ENCODE measurements around the gene ALG1. TPM values are rescaled to one million over a fixed set of nuclear protein-coding genes. Genes with fewer than 3 reads are reported as not detected.
"Not testable (repeated sequence)": the region's sequence is repeated elsewhere in the genome, so short reads cannot be mapped to it uniquely, and the experiment has no call there.

Gene ALG1
- total and polyA plus RNA-seq, 5 donors, result 8.0 to 11.4 (median 9.5) TPM

GRCh38 chr16:5105039-5105438 lies 33.4 kb downstream of the ALG1 start:
- H3K27me3 ChIP-seq (ENCODE audit: control insufficient read depth, insufficient read depth); DNase-seq; H3K9me3 ChIP-seq (ENCODE audit: control insufficient read depth, low read length); intact Hi-C loops (cut with DNase I); H3K27ac ChIP-seq (ENCODE audit: low read length); H3K4me3 ChIP-seq (ENCODE audit: low read length); H3K4me1 ChIP-seq (ENCODE audit: control insufficient read depth, insufficient read depth, low read length); ATAC-seq: not testable (repeated sequence)
- WGBS, result 67% methylated on average over 5 of the region's 5 CpGs

GRCh38 chr16:5108505-5109158 lies 37.0 kb downstream of the ALG1 start:
- Histone ChIP-seq H3K4me3 (ENCODE audit: low read length) (no peak overlapping the region), H3K27ac (ENCODE audit: low read length) (no peak overlapping the region), H3K27me3 (ENCODE audit: control insufficient read depth, insufficient read depth) (no peaks in the 10 kb centered on the region), H3K9me3 (ENCODE audit: control insufficient read depth, low read length) (no peaks in the 10 kb centered on the region), H3K4me1 (ENCODE audit: control insufficient read depth, insufficient read depth, low read length) (no peaks in the 10 kb centered on the region)
- intact Hi-C loops (cut with DNase I), result no loop called here
- ATAC-seq (no peak), DNase-seq (peak in 2 of 3 donors; percentile 62 to 69)
- 89% methylated on average over 27 of the region's 27 CpGs for WGBS

DNA sequence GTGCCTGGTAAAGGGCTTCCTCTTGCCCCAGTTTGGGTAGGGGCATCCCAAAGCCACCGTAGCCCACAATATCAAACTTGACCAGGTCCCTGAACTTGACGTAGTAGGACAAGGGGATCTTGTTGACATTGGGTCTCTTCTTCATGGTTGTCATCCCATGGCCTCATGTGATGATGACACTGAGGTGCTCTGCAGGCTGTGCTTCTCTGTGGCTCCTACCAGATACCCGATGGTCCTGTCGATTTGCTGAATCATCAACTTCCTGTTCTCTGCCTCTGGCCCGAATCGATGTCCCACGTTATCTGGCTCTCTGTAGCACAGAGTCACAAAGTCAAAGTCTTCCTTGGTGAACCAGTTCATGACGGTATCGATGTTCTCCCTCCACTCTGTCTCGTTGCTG lies 39.3 kb downstream of the ALG1 start:
- ATAC-seq; H3K4me1 ChIP-seq (ENCODE audit: control insufficient read depth, insufficient read depth, low read length); H3K27ac ChIP-seq (ENCODE audit: low read length); H3K9me3 ChIP-seq (ENCODE audit: control insufficient read depth, low read length); DNase-seq; intact Hi-C loops (cut with DNase I); H3K4me3 ChIP-seq (ENCODE audit: low read length); H3K27me3 ChIP-seq (ENCODE audit: control insufficient read depth, insufficient read depth): not testable (repeated sequence)
- WGBS, result 81% methylated on average over 10 of the region's 10 CpGs

- intact Hi-C loops (cut with DNase I); H3K27ac ChIP-seq (ENCODE audit: low read length); H3K27me3 ChIP-seq (ENCODE audit: control insufficient read depth, insufficient read depth); ATAC-seq; H3K4me3 ChIP-seq (ENCODE audit: low read length); H3K4me1 ChIP-seq (ENCODE audit: control insufficient read depth, insufficient read depth, low read length); H3K9me3 ChIP-seq (ENCODE audit: control insufficient read depth, low read length): not testable (repeated sequence)
- WGBS, result 31% methylated on average over 10 of the region's 10 CpGs
- peak in 1 of 3 donors; percentile 24 for DNase-seq
Observed at GRCh38 chr16:5116780-5117295, 45.2 kb downstream of the ALG1 start.

DNA sequence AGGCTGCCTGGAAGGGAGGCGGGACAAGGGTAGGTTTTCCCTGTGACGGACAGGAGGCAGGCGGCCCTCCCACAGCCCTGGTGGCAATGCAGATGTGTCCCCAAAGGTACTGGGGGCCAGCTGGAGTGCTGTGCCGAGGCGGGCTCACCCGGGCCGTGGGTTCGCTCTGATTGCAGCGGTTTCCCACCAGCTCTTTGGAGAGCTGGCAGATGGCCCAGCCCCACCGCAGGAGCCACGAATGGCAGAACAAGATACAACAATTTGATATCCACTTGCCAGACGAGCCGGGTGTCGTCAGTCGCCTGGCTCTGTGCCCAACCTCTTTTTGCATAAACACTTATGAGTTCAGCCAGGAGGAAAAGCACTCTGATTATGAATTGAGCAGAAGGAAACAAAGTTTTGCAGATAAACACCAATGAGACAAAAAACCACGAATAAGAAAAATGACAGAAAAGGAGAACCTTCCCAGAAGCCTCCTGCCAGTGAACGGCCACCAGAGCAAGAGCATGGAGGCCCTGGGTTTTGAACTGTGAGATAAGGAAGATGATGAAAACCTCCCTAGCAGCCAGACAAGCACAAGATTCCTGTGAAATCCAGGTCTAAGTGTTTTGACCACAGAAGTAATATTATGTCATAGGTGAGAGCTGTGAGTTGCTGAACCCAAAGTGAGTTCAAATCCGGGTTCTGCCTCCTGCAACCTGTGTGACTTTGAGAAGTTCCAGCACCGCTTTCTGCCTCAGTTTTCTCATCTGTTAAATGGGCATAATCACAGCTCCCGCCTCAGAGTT lies 45.9 kb downstream of the ALG1 start:
- H3K4me3 ChIP-seq (ENCODE audit: low read length); intact Hi-C loops (cut with DNase I); H3K27ac ChIP-seq (ENCODE audit: low read length); H3K27me3 ChIP-seq (ENCODE audit: control insufficient read depth, insufficient read depth); H3K9me3 ChIP-seq (ENCODE audit: control insufficient read depth, low read length); ATAC-seq; H3K4me1 ChIP-seq (ENCODE audit: control insufficient read depth, insufficient read depth, low read length): not testable (repeated sequence)
- 13% methylated on average over 20 of the region's 20 CpGs for whole genome bisulfite sequencing
- peak; percentile 67 to 88 (median 85) for DNase-seq

GRCh38 chr16:5131467-5132004 lies 59.9 kb downstream of the ALG1 start:
- intact Hi-C loops (cut with DNase I); H3K9me3 ChIP-seq (ENCODE audit: control insufficient read depth, low read length); ATAC-seq; H3K27ac ChIP-seq (ENCODE audit: low read length); DNase-seq; H3K4me1 ChIP-seq (ENCODE audit: control insufficient read depth, insufficient read depth, low read length); H3K27me3 ChIP-seq (ENCODE audit: control insufficient read depth, insufficient read depth); H3K4me3 ChIP-seq (ENCODE audit: low read length): not testable (repeated sequence)
- WGBS, result 82% methylated on average over 3 of the region's 3 CpGs

- DNase-seq; H3K27ac ChIP-seq (ENCODE audit: low read length); H3K4me1 ChIP-seq (ENCODE audit: control insufficient read depth, insufficient read depth, low read length); H3K9me3 ChIP-seq (ENCODE audit: control insufficient read depth, low read length); ATAC-seq; H3K4me3 ChIP-seq (ENCODE audit: low read length); H3K27me3 ChIP-seq (ENCODE audit: control insufficient read depth, insufficient read depth); intact Hi-C loops (cut with DNase I): not testable (repeated sequence)
- 45% methylated on average over 13 of the region's 13 CpGs for WGBS
Observed at GRCh38 chr16:5132915-5133600, 61.4 kb downstream of the ALG1 start.

DNA sequence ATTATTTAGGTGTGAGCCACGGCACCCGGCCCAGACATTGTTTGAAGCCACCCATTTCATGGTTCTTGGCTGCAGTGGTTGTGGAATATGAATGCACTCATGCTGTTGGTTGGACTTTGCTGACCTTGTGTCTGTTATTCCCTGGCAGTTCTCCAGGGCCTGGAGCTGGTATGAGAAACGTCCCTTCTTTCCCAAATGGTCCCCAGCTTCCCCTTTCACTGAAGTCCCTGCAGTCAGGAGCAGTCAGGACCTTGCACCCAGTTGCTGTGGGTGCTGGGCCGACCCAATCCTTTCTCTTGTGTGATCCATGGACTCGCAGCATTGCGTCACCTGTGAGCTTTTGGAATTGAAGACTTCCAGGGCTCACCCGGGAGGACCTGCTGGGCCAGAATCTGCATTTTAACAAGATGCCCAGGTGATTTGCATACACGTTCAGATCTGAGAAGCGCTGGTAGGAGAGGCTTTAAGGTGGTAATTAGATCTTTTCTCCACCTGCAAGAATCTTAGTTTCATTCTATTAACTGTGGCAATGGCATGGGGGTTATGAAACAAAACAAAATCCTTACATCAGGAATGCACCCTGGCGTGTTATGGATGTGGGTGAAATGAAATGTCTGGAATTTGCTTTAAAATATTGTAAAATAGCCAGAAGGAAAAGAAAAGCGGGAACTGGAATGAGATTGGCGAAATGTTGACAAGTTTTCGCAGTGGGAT lies 63.3 kb downstream of the ALG1 start:
- DNase-seq, result peak in 1 of 3 donors; percentile 23
- H3K27ac ChIP-seq (ENCODE audit: low read length); H3K9me3 ChIP-seq (ENCODE audit: control insufficient read depth, low read length); intact Hi-C loops (cut with DNase I); H3K4me1 ChIP-seq (ENCODE audit: control insufficient read depth, insufficient read depth, low read length); H3K4me3 ChIP-seq (ENCODE audit: low read length); ATAC-seq; H3K27me3 ChIP-seq (ENCODE audit: control insufficient read depth, insufficient read depth): not testable (repeated sequence)
- WGBS, result 35% methylated on average over 13 of the region's 13 CpGs
